ENCODE results near the gene CBFA2T3.
"Not testable (repeated sequence)": the region's sequence is repeated elsewhere in the genome, so short reads cannot be mapped to it uniquely, and the experiment has no call there.

CBFA2T3 gene

GRCh38 chr16:89005201-89006035 is 28.4 kb upstream of the CBFA2T3 start:
- H3K4me1 Mint-ChIP-seq (ENCODE audit: low read depth) = peaks cover under 1% of the 10 kb centered on the region
- peaks cover 57% of the 10 kb centered on the region for H3K27me3 Mint-ChIP-seq
- no peak for DNase-seq
- no peaks in the 10 kb centered on the region for H3K9me3 Mint-ChIP-seq
- H3K36me3 Mint-ChIP-seq (ENCODE audit: low read depth) = no peaks in the 10 kb centered on the region
- no peak overlapping the region for H3K27ac Mint-ChIP-seq
- H3K4me3 Mint-ChIP-seq = no peak overlapping the region

- Mint-ChIP-seq H3K27me3 (peaks cover 55% of the 10 kb centered on the region), H3K36me3 (ENCODE audit: low read depth) (no peaks in the 10 kb centered on the region), H3K9me3 (no peaks in the 10 kb centered on the region), H3K4me3 (no peak overlapping the region), H3K4me1 (ENCODE audit: low read depth) (peaks cover 8% of the 10 kb centered on the region), H3K27ac (no peak overlapping the region)
- no peak for DNase-seq
Measured at GRCh38 chr16:89004209-89004831, 27.3 kb upstream of the CBFA2T3 start.

GRCh38 chr16:89003831-89004208 is 26.8 kb upstream of the CBFA2T3 start:
- Mint-ChIP-seq H3K4me1 (ENCODE audit: low read depth) (peaks cover 13% of the 10 kb centered on the region), H3K36me3 (ENCODE audit: low read depth) (no peaks in the 10 kb centered on the region), H3K4me3 (no peak overlapping the region), H3K27me3 (peaks cover 53% of the 10 kb centered on the region), H3K9me3 (no peaks in the 10 kb centered on the region), H3K27ac (no peak overlapping the region)
- no peak for DNase-seq

GRCh38 chr16:89002851-89003830 is 26.1 kb upstream of the CBFA2T3 start:
- Mint-ChIP-seq H3K27me3 (peaks cover 53% of the 10 kb centered on the region), H3K27ac (no peak overlapping the region), H3K36me3 (ENCODE audit: low read depth) (no peaks in the 10 kb centered on the region), H3K4me1 (ENCODE audit: low read depth) (peaks cover 13% of the 10 kb centered on the region), H3K4me3 (no peak overlapping the region), H3K9me3 (no peaks in the 10 kb centered on the region)
- no peak for DNase-seq

- not testable (repeated sequence) for H3K4me3 Mint-ChIP-seq; H3K9me3 Mint-ChIP-seq; DNase-seq; H3K36me3 Mint-ChIP-seq (ENCODE audit: low read depth); H3K27ac Mint-ChIP-seq
- H3K27me3 Mint-ChIP-seq = peaks cover 45% of the 10 kb centered on the region
- peaks cover 13% of the 10 kb centered on the region for H3K4me1 Mint-ChIP-seq (ENCODE audit: low read depth)
Measured at GRCh38 chr16:89002081-89002480, 25.1 kb upstream of the CBFA2T3 start.

GRCh38 chr16:89001117-89002027 is 24.4 kb upstream of the CBFA2T3 start:
- Mint-ChIP-seq H3K4me1 (ENCODE audit: low read depth) (peaks cover 13% of the 10 kb centered on the region), H3K27me3 (peaks cover 45% of the 10 kb centered on the region), H3K9me3 (peaks cover 7% of the 10 kb centered on the region), H3K36me3 (ENCODE audit: low read depth) (no peaks in the 10 kb centered on the region), H3K27ac (no peak overlapping the region), H3K4me3 (no peak overlapping the region)
- no peak for DNase-seq

GRCh38 chr16:89000207-89000959 is 23.4 kb upstream of the CBFA2T3 start:
- Mint-ChIP-seq H3K4me1 (ENCODE audit: low read depth) (peaks cover 13% of the 10 kb centered on the region), H3K27me3 (peaks cover 37% of the 10 kb centered on the region), H3K36me3 (ENCODE audit: low read depth) (no peaks in the 10 kb centered on the region), H3K9me3 (peaks cover 7% of the 10 kb centered on the region), H3K27ac (peak overlapping the region; percentile 70), H3K4me3 (no peak overlapping the region)
- no peak for DNase-seq

- DNase-seq = peak; percentile 64
- peak overlapping the region; percentile 9 for H3K4me3 Mint-ChIP-seq
Measured at GRCh38 chr16:88999457-89000206, 22.6 kb upstream of the CBFA2T3 start.

GRCh38 chr16:88995746-88996535 is 18.9 kb upstream of the CBFA2T3 start:
- H3K9me3 Mint-ChIP-seq = peaks cover 7% of the 10 kb centered on the region
- H3K27ac Mint-ChIP-seq = no peak overlapping the region
- H3K36me3 Mint-ChIP-seq (ENCODE audit: low read depth) = no peaks in the 10 kb centered on the region
- peaks cover 20% of the 10 kb centered on the region for H3K27me3 Mint-ChIP-seq
- H3K4me3 Mint-ChIP-seq = no peak overlapping the region
- DNase-seq = no peak
- peaks cover 13% of the 10 kb centered on the region for H3K4me1 Mint-ChIP-seq (ENCODE audit: low read depth)

More at GRCh38 chr16:88999457-89000206, 22.6 kb upstream of the CBFA2T3 start:
- Mint-ChIP-seq H3K9me3 (peaks cover 7% of the 10 kb centered on the region), H3K4me1 (ENCODE audit: low read depth) (peaks cover 13% of the 10 kb centered on the region), H3K27ac (peak overlapping the region; percentile 70), H3K36me3 (ENCODE audit: low read depth) (no peaks in the 10 kb centered on the region), H3K27me3 (peaks cover 38% of the 10 kb centered on the region)

GRCh38 chr16:88995194-88995593 is 18.2 kb upstream of the CBFA2T3 start:
- peaks cover 15% of the 10 kb centered on the region for H3K27me3 Mint-ChIP-seq
- H3K4me1 Mint-ChIP-seq (ENCODE audit: low read depth) = peaks cover 10% of the 10 kb centered on the region
- H3K9me3 Mint-ChIP-seq = peaks cover 7% of the 10 kb centered on the region
- peak overlapping the region; percentile 35 for H3K27ac Mint-ChIP-seq
- DNase-seq = no peak
- H3K36me3 Mint-ChIP-seq (ENCODE audit: low read depth) = no peaks in the 10 kb centered on the region
- no peak overlapping the region for H3K4me3 Mint-ChIP-seq

- DNase-seq = no peak
- no peak overlapping the region for H3K27ac Mint-ChIP-seq
- peaks cover 10% of the 10 kb centered on the region for H3K27me3 Mint-ChIP-seq
- H3K36me3 Mint-ChIP-seq (ENCODE audit: low read depth) = no peaks in the 10 kb centered on the region
- peaks cover 5% of the 10 kb centered on the region for H3K4me1 Mint-ChIP-seq (ENCODE audit: low read depth)
- peaks cover 7% of the 10 kb centered on the region for H3K9me3 Mint-ChIP-seq
- no peak overlapping the region for H3K4me3 Mint-ChIP-seq
Measured at GRCh38 chr16:88994695-88995094, 17.7 kb upstream of the CBFA2T3 start.
